HFF-Myc (cell line): ENCODE data around the gene MYDGF.
A peak's percentile ranks its signal among the peaks of the same experiment; 100 is the strongest.

Source experiments
- DNase-seq: peaks from one replicate; pipeline ENCODE4 v3.0.0-alpha.2; 2011; ENCODE audit warnings: low read depth; ENCODE audit errors: extremely low read depth
- H3K4me3 ChIP-seq: replicated peaks from 2 replicates; pipeline ENCODE4 v1.5.1; 2011; ENCODE audit warnings: low read depth, mild to moderate bottlenecking, control low read depth, low read length
- TF ChIP-seq, protein P1 (sequence below): IDR thresholded peaks from 2 replicates; pipeline ENCODE4 v1.5.1; 2012; ENCODE audit warnings: mild to moderate bottlenecking, low read depth, low read length, control low read depth; ENCODE audit errors: missing control alignments

MYDGF gene

GRCh38 chr19:4714016-4714415 lies 43.9 kb upstream of the MYDGF start:
- H3K4me3 ChIP-seq: no peak overlapping the region
- TF ChIP-seq, protein P1, sequence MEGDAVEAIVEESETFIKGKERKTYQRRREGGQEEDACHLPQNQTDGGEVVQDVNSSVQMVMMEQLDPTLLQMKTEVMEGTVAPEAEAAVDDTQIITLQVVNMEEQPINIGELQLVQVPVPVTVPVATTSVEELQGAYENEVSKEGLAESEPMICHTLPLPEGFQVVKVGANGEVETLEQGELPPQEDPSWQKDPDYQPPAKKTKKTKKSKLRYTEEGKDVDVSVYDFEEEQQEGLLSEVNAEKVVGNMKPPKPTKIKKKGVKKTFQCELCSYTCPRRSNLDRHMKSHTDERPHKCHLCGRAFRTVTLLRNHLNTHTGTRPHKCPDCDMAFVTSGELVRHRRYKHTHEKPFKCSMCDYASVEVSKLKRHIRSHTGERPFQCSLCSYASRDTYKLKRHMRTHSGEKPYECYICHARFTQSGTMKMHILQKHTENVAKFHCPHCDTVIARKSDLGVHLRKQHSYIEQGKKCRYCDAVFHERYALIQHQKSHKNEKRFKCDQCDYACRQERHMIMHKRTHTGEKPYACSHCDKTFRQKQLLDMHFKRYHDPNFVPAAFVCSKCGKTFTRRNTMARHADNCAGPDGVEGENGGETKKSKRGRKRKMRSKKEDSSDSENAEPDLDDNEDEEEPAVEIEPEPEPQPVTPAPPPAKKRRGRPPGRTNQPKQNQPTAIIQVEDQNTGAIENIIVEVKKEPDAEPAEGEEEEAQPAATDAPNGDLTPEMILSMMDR: no peak
- no peak for DNase-seq

GRCh38 chr19:4713384-4713951 lies 43.3 kb upstream of the MYDGF start:
- TF ChIP-seq, protein P1: no peak
- peak; percentile 91 for DNase-seq
- H3K4me3 ChIP-seq: no peak overlapping the region

DNA sequence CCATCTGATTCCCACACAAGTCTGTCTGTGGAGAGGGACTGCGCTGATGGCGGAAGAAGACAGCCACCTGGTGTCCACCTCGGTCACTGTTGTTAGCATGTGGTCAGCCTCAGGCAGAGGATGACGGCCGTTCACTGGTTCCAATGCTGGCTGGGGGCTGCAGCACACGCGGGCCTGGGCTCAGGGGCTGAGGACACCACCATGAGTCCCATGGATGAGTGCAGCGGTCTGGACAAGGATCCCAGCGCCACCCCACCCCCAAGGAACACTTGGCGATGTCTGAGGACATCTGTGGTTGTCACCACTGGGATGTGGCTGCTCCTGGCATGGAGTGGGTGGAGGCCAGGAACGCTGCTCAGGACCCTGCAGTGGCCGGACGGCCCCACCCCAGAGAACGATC lies 42.6 kb upstream of the MYDGF start:
- H3K4me3 ChIP-seq: no peak overlapping the region
- no peak for DNase-seq
- TF ChIP-seq, protein P1: no peak

GRCh38 chr19:4711211-4711610 lies 41.1 kb upstream of the MYDGF start:
- TF ChIP-seq, protein P1: no peak
- no peak for DNase-seq
- H3K4me3 ChIP-seq: no peak overlapping the region

DNA sequence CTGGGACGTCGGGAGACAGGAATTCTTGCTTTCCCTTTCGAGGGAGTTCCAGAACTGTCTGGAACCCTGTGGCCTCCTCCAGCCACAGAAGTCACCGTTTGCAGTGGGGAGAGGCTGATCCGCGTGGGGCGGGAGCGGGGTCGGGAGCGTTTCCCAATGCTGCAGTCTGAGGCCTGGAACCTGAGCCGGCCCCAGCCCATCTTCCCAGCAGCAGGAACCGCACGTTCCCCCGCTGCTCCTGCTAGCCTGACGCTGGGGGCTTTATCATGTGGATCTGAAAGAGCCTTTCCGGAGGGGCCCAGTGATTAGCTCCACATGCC lies 40.1 kb upstream of the MYDGF start:
- DNase-seq: no peak
- no peak overlapping the region for H3K4me3 ChIP-seq
- TF ChIP-seq, protein P1: no peak

- no peak for DNase-seq
- TF ChIP-seq, protein P1: no peak
- no peak overlapping the region for H3K4me3 ChIP-seq
These were observed 39.5 kb upstream of the MYDGF start for GRCh38 chr19:4709440-4710280.
